GM18951 (cell line): ENCODE data around the gene TBX3.

Experiments used
- POLR2A ChIP-seq: IDR thresholded peaks from 4 replicates; pipeline ENCODE4 v1.6.1; 2011; ENCODE audit warnings: mild to moderate bottlenecking; ENCODE audit not compliant: insufficient read length, insufficient read depth; ENCODE audit errors: extremely low read depth
- in situ Hi-C: fragments of 300-500 bp; cut with MboI; formaldehyde crosslinking; loops from one replicate; pipeline ENCODE4 v1.12.0; 2022; ENCODE audit warnings: low sequenced_read_pairs, mixed read lengths, inconsistent platforms; ENCODE audit not compliant: unreplicated experiment

The TBX3 gene

DNA sequence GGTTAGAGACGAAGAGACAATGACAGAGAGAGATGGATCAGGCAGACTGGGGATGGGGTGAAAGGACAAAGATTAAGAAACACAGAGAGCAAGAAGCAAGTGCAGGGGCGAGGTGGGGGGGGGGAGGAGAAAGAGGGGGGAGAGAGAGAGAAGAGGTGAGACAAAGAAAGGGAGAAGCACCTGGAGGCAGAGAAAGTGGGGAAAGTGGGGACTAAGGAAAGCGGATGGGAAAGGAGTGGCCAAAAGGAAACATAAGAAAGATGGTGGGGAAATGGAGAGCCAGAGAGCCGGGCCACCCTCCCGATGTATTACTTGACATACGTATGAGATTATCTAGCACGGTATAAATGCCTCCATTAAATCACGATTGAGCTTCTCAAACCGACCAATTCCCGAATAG, 18.5 kb upstream of the TBX3 start:
- in situ Hi-C loops = no loop called here
- no peak for TF ChIP-seq POLR2A

DNA sequence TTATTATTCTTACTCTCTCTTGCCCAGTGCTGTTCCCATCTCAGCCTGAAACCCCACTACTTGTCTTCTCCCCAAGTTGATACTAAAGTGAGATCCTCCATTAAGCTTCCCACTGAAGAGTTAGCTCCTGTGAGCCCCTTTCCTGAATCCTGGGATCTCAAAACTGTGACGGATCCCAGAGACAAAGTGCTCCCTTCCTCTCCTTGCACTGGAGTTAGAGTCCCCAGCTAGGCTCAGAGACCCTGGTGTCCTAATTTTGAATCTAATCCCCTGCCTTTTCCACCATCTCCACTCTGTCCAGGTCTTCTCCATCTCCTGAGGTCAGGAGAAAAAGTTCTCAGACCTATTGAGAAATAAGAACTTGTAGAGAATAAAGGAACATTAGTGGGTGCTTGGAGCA, 17.6 kb upstream of the TBX3 start:
- in situ Hi-C loops = no loop called here
- no peak for TF ChIP-seq POLR2A

GRCh38 chr12:114701104-114701414, 17.1 kb upstream of the TBX3 start:
- in situ Hi-C loops = no loop called here
- TF ChIP-seq POLR2A = no peak

- in situ Hi-C loops = no loop called here
- no peak for TF ChIP-seq POLR2A
Measured at GRCh38 chr12:114700392-114701103, 16.6 kb upstream of the TBX3 start.

DNA sequence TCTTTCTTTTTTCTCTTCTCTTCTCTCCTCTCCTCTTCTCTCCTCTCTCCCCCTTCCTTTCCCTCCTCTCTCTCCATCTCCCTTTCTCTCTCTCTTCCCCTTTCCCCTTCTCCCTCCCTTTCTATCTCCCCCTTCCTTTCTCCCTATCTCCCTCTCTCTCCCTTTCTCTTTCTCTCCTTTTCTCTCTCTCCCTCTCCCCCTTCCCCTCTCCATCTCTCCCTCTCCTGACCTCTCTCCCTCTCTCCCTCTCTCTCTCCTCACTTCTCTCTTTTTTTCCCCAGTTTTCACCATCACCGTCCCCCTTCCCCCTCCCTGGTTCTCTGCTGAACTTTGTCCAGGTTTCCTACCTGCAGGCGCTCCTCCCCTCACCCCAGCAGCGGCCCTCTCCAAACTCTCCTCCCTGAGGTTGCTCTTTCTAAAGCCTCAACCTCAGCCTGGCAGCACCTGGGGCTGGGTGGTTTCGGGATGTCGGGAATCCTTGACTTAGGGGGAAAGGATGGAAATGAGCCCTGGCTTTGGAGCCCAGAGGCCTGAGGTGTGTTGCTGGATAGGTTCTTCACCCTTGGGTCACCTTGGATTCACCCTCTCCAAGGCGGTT, 14.7 kb upstream of the TBX3 start:
- in situ Hi-C loops = loop anchor here (25.0 kb wide), 1 partner anchor 261 kb away; no protein-coding TSS in a partner anchor
- no peak for TF ChIP-seq POLR2A

- TF ChIP-seq POLR2A = no peak
- in situ Hi-C loops = loop anchor here (25.0 kb wide), 1 partner anchor 261 kb away; no protein-coding TSS in a partner anchor
Measured at GRCh38 chr12:114697741-114698565, 14.0 kb upstream of the TBX3 start.

DNA sequence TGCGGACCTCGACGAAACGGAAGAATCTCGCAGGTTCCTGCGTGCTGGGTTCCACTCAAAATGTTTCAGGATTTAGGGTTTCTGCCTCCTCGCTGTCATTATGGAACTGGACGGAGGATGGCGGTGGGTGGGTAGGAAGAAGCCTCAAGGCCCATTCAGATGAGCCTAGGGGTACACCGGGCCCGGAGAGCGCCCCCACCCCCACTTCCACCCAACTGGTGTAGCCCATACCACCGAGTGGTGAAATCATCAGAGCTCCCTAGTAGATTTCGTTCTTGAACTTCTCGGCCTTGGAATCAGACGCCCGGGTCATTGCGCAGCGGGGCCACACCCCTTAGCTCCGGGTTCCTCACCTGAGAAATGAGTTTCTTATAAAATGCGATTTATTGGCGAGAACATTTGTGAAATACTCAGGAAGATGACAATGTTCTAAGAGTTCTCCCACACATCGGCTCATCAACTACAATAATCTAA, 13.3 kb upstream of the TBX3 start:
- in situ Hi-C loops = loop anchor here (25.0 kb wide), 1 partner anchor 260 kb away; no protein-coding TSS in a partner anchor
- no peak for TF ChIP-seq POLR2A

DNA sequence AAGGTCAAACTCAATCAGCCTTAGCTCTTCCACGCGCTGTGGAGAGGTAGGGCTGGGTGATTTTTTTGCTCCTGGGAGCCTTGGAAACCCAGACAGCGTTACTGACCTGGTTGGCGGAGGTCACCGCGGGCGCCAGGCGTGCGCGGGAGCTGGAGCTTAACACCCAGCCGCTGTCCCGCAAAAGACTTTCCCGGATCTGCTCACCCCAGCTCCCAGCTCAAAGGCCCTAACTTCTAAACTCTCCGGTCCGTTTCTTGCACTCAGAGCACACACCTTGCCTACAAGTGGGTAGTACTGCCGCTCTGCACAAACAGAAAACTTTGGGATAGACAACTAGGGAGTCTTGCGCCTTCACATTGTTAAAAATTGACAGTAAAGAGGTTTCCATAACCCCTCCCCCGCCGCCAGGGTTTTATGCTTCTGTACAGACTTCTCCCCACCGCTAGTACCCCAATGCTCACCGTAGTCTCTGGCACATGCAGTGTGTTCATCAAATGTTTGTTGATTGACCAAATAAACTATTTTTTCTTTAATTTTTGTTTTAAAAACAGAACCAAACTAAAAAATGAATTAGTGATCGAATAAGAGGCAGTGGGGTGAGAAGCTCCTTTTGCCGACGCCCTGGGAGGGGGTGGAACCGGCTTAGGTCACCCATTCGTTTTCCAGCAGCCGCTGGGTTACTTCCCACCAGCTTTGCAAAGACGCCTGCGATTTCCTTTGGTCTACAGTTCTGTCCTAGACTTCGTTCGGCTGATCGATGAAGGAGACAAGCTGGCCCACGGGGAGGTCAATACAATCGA, 12.7 kb upstream of the TBX3 start:
- in situ Hi-C loops = loop anchor here (25.0 kb wide), 1 partner anchor 259 kb away; no protein-coding TSS in a partner anchor

GRCh38 chr12:114695305-114695592, 11.3 kb upstream of the TBX3 start:
- TF ChIP-seq POLR2A = no peak
- in situ Hi-C loops = loop anchor here (25.0 kb wide), 1 partner anchor 258 kb away; no protein-coding TSS in a partner anchor

More for the DNA sequence above, 12.7 kb upstream of the TBX3 start:
- no peak for TF ChIP-seq POLR2A

DNA sequence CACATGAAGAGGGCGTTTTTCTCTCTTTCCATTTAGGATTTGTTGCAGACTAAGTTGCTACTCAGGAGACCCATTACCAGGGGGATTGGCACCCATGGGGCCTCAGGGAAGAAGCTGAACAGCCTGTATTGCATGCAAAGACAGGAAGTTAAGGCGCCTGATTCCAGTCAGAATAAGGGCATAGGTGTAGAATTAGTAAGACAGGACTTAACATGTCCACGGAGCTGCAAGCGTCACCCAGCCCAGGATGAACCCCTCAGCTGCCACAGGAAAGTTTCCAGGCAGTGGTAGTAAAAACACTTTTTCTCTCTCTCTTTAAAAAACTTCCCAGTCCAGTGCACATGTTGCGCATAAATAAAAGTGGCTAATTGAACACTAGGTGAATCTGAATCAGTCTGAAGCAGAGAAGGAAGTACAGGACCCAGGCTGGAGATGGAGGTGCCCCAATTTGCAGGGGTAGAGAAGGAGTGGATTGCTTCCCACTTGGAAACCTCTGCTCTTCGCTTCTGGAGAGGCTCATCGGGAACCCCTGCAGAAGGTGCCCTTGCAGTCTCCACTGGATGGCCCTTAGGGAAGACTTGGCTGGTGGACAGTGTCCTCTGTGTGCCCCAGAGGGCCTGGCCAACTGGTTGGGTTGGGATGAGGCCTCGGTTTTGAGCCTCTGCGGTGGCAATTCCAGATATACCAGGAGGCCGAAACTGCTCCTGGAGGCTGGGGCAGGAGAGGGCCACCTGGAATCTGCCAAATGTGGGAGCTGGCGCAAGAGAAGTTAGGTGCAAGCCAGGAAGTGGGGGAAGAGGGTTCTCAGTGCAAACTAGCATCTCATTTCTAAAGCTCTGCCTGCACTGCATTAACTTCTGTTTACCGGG, 10.7 kb upstream of the TBX3 start:
- TF ChIP-seq POLR2A = no peak
- in situ Hi-C loops = loop anchor here (25.0 kb wide), 1 partner anchor 257 kb away; no protein-coding TSS in a partner anchor

DNA sequence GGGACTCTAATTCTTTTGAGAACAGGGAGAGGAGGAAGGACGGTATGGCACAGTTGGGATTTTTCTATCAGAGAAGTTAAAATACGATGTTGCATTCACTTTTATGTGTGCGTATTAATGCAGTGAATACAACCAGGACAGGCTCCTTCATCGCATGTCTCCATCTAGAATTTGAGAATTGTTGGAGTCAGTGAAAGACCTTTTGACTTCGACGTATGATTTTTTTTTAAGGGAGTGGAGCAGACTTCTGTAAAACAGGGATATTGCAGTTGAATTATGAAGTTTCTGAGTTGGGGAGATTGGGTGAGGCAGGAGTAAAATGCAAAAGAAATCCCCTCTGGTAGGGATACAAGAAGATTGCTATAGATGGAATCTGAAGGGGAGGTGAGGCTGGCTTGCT, 9.6 kb upstream of the TBX3 start:
- in situ Hi-C loops = loop anchor here (25.0 kb wide), 1 partner anchor 256 kb away; no protein-coding TSS in a partner anchor
- TF ChIP-seq POLR2A = no peak

DNA sequence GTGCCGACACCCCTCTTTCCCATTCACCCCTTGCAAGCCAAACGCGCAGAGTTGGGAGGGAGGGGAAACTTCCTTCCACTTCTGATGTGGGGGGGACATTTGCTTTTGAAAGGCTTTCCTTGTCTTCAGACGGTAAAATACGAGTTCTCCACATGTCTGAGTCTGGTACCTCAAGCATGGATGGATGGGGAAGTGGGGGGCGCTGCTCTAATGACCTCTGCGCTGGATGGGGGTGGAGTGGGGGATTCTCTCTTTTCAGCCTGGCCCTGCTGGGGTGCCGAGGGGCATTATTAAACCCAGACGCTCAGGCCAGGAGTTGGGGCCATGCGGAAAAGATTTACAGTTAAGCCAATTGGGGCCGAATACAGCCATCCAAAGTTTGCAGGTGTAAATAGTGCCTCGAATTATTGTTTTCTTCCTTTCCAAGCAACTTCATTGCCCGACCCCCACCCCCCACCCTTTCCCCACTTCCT, 9.1 kb upstream of the TBX3 start:
- in situ Hi-C loops = loop anchor here (25.0 kb wide), 1 partner anchor 256 kb away; no protein-coding TSS in a partner anchor
- TF ChIP-seq POLR2A = no peak
